HG03196 (cell line): Measurements from ENCODE around the gene METRNL.

ENCODE experiments used
- ATAC-seq: cut with Tn5 transposase; IDR thresholded peaks from one replicate; pipeline ENCODE4 v1.9.1; 2021; ENCODE audit not compliant: unreplicated experiment

Gene METRNL

DNA sequence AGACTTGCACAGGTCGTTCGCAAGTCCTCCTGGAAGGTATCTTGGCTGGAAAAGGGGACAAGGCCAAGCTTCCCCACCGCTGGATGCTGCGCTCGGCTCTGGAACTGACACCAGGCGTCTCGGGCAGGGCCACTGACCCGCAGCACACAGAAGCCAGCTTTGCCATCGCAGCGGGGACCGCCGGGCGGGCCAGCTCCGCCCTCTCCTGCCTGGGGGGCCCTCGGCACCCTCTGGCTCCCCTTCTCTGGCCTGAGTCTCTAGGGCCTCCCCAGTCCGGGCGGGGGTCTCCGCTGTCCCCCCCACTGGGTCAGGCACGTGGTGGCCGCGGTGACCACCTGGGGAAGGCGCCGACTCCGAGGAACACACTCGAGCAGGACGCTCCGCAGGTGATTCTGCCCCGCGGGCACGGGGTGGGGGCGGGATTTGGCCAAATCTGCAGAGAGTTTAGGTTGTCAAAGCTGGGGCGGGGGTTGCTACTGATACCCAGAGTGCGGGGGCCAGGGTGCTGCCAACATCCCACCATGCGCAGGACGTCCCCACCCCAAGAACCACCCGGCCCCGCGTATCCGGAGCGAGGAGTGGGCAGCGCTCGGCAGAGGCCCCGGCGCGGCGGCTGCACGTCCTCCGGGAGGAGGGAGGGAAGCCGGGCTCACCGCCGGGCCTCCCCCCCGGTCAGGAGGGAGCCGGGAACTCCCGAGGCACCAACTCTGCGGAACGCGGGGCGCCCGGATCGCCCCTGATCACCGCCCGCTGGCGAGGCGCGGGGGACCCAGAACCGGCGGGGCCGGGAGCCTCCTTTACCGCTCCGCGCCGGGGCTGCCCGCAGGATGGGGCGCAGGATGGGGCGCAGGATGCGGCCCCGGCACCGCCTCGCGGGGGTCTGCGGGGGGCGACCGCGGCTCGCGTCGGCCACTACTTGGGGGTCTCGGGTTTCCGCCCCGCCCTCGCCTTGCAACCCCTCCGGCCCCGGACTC is 744 bp upstream of the METRNL start:
- no peak for ATAC-seq

DNA sequence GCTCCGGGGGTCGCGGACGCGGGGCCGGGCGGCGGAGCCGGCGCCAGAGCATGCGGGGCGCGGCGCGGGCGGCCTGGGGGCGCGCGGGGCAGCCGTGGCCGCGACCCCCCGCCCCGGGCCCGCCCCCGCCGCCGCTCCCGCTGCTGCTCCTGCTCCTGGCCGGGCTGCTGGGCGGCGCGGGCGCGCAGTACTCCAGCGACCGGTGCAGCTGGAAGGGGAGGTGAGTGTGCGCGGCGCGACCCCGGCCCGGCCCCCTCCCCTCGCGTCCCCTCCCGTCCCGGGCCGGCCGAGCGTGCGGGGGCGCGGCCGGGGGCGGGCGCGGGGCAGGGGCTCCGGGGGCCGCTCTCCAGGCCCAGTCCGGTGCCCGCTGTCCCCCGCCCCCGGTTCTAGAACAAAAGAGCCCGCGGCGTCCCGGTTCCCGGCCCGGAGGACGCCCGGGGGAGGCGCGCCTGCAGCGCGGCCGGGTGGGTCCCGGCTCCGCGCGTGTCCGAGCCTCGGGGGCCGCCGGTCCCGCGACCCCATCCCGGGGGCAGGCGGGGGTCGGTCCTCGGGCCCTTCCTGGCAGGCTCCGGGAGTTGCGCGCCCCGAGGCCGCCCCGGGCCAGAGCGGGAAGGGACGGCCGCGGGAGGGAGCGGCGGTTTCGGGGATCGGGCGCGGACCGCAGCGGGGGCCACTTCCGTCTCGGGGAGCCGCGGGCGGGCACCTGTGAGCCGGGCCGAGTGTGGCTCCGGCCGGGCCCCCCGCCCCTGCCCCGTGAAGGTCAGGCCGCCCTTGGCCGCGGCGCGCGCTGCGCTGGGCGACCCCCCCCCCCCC is 563 bp downstream of the METRNL start:
- no peak for ATAC-seq

DNA sequence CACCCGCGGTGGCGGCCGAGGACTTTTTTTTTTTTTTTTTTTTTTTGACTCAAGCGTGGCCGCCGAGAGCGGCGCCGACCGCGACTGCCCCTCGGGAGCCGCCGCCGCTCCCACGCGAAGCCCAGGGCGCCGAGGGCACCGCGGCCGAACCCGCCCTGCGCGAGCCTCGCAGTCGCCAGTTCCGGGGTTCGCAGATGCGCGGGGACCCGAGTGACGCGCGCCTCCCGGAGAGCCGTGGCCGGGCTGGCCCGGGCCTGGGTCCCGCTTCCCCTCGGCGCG is 1.1 kb downstream of the METRNL start:
- no peak for ATAC-seq

DNA sequence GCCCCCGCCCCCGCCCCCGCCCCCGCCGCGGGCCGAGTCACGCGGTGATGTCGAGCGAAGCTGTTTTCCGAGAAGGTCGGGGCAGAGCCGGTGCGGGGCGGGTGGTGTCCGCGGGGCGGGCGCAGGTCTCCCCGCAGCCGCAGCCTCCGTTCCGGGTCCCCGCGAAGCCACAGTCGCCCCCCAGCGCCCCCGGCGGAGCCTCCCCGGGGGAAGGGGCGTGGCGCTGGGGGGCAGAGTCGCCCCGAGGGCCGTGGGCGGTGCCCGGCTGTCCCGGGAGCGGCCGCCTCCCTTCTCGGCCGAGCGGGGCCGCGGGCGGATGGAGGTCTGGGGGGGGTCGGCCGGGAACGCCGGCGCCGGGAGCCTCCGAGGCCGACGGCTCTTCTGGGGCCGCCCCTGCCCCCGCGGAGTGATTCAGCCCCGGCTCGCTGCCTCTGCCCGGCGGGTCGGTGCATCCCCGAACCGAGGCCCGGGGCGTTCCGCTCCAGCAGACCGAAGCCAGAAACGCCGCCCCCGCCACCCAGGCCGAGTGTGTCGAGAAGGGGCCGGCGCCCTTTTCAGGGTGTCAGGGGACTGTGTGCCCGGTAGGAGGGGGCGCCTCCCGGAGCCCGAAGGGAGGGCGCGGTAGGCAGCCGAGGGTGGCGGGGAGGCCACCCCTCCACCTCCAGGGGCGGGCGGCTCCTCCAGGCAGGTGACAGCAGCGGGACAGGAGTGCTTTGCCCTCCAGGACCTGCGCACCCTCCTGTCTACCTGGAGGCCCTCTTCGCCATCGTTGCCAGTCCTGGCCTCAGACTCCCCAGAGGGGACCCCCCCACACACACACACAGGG is 1.7 kb downstream of the METRNL start:
- ATAC-seq = no peak

DNA sequence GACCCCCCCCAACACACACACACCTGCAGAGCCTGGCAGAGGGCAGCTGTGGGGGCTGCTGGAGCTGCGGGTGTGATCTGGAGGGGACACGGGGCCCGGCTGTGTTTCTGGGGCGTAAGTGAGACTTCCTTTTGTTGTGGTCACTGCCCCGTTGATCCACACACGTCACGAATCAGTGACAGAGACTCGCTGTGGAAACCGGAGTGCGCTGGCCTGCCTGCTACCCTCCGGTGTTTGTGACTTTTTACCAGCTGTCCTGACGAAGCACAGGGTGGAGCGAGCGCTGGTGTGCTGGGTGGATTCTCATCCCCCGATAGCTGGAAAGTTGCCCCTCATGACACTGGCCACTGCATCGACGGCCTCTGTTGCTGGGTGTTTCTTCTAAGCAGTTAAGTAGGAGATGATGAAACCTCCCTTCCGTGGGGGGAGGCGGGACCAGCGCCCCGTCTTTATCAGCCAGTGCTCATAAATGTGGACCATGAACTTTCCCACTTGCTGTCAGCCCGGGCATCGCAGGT is 2.3 kb downstream of the METRNL start:
- no peak for ATAC-seq

DNA sequence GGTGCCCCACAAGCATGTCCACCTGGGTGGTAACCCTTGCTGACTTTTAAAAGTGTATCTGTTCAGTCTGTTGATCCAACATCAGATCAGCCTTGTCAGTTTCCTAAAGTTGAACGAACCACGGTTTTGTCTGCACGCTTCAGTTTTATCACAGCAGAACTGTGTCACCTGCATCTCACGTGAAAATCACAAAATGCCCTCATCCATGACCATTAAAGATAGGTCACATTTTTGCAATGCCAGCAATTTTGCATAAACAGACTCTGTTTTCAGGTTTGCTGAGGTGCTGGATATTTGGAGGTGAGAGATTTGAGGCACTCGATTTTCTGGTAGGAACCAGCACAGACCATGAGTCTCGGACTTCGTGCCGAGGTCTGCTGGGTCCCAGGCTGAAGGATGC is 3.0 kb downstream of the METRNL start:
- ATAC-seq = no peak

DNA sequence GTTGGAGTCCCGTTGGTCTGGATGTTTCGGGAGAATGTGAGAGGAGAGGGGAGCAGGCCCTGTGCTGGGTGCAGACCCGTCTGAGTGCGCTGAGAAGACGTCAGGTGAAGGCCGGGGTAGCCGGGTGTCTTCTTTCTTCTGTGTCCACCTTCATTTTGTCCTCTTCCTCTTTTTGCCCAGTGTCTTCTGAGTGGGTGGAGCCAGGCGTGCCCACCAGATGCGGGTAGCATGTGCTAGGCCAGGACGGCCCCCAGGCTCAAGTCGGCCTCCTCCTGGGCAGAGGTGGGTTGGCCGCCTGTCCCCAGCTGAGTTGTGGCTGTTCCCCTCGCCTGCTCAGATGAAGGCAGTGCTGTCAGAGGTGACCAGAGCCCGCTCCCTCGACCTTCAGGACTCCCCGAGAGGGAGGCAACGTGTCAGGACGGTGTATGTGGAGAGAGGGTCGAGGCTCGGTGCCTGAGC is 3.5 kb downstream of the METRNL start:
- ATAC-seq = no peak

DNA sequence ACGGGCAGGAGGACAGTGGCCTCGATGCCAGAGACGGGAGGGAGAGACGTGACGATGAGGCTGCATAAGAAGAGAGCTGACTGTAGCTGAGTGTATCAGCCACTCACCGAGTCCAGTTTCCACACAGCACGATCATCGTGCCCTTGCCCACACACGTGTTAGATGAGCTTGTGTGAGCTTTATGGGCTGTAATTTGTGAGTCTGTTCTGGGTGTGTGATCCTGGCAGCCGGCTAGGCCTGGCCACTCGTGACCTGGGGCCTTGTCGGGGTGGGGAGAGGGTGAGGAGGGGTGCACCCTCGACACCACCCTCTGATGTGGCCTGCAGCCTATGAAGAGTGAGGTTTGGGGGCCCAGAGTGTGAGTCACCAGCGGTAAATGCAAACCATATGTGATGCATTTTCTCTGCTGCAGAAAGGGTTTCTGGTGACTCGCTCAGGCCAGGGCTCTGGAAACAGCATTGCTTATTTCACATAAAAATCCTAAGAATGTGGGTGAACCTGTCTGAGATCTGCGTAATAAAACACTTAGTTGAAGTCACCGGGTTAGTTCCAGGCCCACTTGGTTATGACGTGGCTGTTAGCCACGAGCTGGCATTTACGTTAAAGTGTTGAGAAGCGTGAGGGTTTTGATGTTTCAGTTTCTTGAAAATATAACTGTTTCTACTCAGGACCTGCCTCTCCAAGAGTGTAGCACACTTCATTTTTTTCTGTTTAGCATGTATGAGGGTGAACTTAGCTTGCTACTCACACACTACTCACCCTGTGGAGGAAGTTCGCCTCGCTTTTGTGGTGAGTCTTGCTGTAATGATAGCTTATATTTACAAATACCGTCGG is 4.2 kb downstream of the METRNL start:
- no peak for ATAC-seq

DNA sequence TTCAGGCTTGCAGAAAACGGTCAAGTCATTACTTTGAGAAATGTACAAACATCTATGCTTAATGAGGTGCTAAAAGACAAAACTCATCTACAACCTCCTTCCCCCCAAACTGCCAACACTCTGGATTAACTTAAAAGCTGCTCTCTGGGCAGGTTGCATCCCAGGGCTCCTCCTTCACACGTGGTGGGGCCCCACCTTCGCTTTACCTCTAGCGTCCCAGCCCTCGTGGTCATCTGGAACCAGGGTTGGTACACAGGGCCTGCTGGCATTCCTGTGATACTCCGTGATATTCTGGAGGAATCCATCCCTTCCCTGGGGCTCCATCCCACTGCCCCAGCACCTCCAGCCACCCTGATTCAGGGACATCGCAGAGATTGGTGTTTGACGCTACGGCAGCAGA is 4.8 kb downstream of the METRNL start:
- no peak for ATAC-seq

DNA sequence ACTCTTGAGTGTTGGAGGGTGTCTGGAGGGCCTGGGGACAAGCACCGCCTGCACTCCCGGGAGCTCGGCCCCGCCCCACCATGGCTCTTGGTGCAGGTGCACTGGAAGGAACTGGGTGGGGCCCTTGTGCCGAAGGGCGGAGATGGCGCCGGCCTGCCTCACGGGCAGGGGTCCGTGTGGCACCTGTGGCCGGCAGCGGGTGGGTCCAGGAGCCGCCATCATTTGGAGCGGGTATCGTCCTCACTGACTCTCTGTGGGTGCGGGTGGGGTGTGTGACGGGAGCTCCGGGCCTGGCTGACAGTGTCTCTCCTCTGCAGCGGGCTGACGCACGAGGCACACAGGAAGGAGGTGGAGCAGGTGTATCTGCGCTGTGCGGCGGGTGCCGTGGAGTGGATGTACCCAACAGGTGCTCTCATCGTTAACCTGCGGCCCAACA is 5.2 kb downstream of the METRNL start:
- ATAC-seq = no peak

DNA sequence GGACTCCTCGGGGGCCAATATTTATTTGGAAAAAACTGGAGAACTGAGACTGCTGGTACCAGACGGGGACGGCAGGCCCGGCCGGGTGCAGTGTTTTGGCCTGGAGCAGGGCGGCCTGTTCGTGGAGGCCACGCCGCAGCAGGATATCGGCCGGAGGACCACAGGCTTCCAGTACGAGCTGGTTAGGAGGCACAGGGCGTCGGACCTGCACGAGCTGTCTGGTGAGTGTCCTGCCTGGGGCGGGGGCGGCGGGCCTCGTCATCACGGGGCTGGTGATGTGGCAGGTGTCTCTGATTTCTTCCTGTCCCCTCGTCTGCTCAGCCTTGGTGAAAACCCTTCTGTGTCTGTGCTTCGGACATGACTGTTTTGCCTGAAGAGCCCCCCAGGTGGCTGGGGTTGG is 5.7 kb downstream of the METRNL start:
- ATAC-seq = no peak

DNA sequence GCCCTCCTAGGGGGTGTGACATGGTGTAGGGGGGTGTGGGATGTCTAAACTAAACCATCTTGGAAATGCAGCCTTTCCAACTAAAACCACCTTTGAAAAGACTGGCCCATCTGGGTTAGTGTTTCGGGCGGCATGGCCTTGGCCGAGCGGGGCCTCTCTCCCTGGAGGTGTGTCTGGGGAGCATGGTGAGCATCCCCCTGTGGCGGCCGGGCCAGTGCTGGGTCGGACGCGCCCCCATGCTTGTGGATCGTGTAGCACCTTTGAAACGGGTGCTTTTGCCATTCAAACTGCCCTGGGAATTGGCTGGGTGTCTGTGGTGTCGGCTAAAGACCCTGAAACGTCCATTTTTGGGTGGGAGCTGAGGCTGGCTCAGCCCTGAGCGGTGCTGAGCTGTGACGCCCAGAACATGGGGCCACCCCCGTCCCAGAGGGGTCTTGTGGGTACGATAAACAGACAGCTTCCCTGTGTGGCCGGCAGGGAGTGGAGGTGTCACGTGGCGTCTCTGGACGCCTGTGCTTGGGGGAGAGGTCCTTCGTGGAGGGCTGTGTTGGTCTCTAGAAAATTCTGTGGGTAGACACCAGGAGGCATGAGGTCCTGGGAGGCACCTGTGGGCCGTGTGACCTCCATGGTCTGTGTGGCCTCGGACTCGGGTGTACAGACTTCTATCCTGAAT is 6.3 kb downstream of the METRNL start:
- ATAC-seq = no peak

DNA sequence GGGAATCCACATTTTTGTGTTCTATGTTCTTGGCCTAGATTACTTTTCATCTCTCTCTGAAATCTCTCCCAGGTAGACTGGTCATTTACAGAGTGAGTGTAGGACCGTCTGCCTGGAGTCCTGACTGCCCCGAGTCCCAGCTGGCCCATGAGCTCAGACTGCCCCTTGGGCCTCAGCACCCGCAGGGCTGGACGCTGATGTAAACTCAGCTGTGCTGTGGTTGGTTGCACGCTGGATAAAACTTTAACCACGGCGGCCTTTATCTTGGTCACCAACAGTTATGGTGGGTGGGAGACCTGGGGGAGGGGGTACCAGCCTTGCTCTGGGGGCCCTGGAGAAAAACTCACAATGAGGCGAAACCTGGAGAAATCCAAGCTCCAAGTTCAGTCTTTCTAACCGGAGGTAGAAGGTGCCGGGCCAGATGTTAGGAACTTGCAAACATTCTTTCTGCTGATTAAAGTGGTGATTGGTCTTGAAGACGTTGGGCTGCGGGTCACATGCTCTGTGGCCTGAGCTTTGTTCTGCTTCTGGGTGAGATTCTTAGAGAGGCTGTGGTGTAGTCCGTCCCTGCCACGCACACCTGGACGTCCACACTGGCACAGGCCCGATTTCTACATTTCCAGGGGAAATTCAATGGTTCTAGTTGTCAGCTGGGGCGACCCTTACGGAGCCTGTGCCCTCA is 6.9 kb downstream of the METRNL start:
- ATAC-seq = no peak

DNA sequence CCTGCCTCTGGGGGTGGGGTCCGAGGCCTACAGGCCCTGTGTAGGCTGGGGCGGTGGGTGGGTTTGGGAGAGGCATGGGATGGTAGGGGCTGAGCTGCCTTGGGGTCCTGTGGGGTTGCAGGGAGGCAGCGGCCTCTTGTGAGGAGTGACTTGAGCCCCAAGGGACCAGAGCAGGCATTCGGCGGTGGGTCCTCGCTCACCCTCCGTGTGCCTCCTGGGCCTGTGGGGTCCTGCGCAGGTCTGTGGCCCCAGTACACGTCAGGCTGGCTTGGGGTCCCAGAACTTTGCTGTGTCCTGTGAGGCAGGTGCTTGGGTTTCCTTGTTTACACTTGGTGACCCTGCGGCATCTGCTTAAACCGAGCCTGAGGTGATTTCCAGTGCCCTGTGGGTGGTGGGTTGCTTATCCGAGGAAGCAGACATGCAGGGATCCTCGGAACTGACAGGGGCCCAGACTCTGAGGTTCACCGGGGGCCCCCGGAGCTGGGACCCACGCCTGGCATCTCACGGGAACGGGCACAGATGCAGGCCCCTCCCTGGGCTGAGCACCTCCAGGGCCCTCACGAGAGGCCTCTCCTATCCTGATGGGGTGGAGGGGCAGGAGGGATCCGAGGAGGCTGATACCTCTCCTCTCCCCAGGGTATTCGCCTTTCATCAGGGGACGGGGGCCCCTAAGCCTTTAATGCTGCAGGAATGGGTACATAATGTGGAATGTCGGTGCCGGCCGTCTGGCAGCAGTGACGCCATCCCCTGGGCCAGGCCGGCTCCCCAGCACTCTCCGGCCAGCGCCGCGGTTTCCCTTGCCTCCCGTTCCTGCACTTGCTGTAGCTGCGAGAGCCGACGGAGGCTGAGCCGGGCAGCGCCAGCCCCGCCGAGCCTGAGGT is 7.7 kb downstream of the METRNL start:
- ATAC-seq = no peak

DNA sequence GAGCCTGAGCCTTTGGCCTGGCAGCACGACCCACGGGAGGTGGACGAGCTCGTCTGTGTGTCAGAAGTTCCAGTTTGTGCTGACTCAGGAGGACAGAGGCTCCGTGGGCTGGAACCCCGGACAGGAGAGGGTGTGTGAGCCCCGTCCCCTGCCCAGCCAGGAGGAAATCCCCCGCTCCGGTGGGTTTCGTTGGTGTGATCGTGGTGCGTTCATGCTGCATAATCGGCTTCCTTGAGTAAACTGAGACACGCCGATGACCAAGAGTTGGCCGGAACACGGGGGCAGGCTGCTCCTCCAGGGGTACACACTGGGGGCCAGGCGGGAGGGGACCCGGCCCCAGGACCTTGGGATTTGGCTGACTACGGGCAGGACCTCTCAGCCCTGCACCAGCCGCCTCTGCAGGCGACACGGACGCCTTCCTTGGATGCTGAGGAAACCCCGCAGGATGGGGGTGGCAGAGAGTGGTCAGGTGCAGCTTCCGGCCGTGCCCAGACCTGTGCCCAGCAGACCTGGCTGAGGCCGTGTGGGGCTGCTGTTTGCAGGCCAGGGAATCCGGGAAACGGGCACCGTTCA is 8.5 kb downstream of the METRNL start:
- no peak for ATAC-seq

DNA sequence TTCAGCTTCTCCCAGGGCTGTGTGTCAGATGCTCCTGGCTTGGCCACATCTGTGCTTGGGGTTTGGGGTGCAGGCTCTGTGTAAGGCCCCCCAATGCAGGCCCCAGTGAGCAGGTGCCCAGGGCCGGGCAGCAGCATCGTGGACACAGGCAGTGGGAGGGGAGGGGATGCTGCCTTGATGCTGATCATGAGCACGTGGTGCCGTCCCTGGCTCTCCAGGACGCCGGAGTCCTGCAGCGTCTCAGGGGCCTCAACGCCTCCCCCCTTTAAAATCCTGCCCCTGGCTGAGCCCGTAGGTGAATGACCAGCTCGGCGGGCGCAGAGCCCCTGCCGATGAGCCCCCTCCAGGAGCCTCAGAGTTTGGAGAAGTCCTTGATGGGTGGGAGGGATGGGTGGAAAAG is 9.0 kb downstream of the METRNL start:
- ATAC-seq = no peak

DNA sequence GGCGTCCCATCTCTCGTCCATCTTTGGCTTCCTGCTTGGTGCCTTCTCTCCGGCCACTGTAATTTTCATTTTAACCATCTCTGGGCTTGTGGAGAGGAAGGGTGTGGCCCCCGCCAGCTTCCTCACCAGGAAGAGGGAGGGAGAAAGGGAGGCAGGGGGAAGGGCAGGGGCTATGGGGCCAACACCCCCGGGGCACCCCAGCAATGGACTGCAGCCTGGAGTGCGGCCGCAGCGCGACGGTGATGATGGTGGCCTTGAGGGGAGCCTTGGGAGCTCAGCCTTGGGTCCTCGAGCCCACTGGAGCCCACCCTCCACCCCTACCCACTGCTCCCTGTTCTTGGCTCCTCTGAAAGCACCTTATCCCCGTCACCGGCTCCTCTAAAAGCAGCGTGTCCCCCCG is 9.5 kb downstream of the METRNL start:
- ATAC-seq = no peak
